Heart right ventricle (tissue), 16 donors: ENCODE data around the gene TH. TPM values are rescaled to one million over a fixed set of nuclear protein-coding genes. Genes with fewer than 3 reads are reported as not detected.

Experiments
- ATAC-seq, 8 donors: fragments of 200-7000 bp; cut with Tn5 transposase; one replicate each; pipeline ENCODE4 v1.9.1; 2020; ENCODE audit warnings: mild to moderate bottlenecking in 8 of 8, moderate library complexity in 8 of 8, moderate number of reproducible peaks in 1 of 8
- DNase-seq, 2 donors: peaks; one replicate each; pipeline ENCODE4 v3.0.0-alpha.2; 2020
- H3K27ac ChIP-seq, 10 donors: fragments of 200-600 bp; sonication (generic) in 2 of 10; one replicate each; pipeline versions ENCODE4 v1.5.0 to v1.8.0; 2020 to 2022; ENCODE audit warnings: mild to moderate bottlenecking in 3 of 10
- H3K27me3 ChIP-seq, 7 donors: fragments of 200-600 bp; one replicate each; pipeline ENCODE4 v1.8.0; 2021 to 2022; ENCODE audit warnings: mild to moderate bottlenecking in 2 of 7
- H3K36me3 ChIP-seq, 9 donors: fragments of 200-600 bp; sonication (generic) in 1 of 9; one replicate each; pipeline versions ENCODE4 v1.5.0 to v1.8.0; 2020 to 2022; ENCODE audit warnings: mild to moderate bottlenecking in 2 of 9
- H3K4me1 ChIP-seq, 9 donors: fragments of 200-600 bp; sonication (generic) in 1 of 9; one replicate each; pipeline versions ENCODE4 v1.5.0 to v1.8.0; 2020 to 2022; ENCODE audit warnings: mild to moderate bottlenecking in 4 of 9
- H3K4me3 ChIP-seq, 10 donors: fragments of 200-600 bp; sonication (generic) in 2 of 10; one replicate each; pipeline versions ENCODE4 v1.5.0 to v1.8.0; 2020 to 2022; ENCODE audit warnings: mild to moderate bottlenecking in 7 of 10, moderate library complexity in 2 of 10
- H3K9me3 ChIP-seq, 11 donors: fragments of 200-600 bp in 10 of 11; sonication (generic) in 2 of 11; one replicate each; pipeline versions ENCODE4 v1.5.0 to v1.8.0; 2013 to 2022; ENCODE audit warnings: mild to moderate bottlenecking in 2 of 11, control low read depth in 1 of 11, moderate library complexity in 1 of 11
- CTCF ChIP-seq, 9 donors: fragments of 200-600 bp; sonication (generic) in 2 of 9; IDR thresholded peaks; one replicate each; pipeline versions ENCODE4 v1.5.0 to v1.8.0; 2021 to 2022; ENCODE audit warnings: antibody characterized with exemption in 9 of 9, mild to moderate bottlenecking in 5 of 9, moderate library complexity in 1 of 9
- WGBS, 2 donors: extraction: QIAGEN DNeasy Blood & Tissue Kit; methylation state at CpG; one replicate each; pipeline ENCODE4 v1.1.7; 2013; ENCODE audit warnings: inconsistent platforms in 1 of 2; 5-methylcytosine and 5-hydroxymethylcytosine counted together
- intact Hi-C, 10 donors: fragments of 100-400 bp; cut with DNase I; formaldehyde crosslinking; loops; one replicate each; pipeline versions ENCODE4 v1.11.1 to v1.14.2; 2022
- polyA plus RNA-seq, 2 donors: library from polyadenylated mRNA; stranded (reverse); fragments of 200-250 nt; gene quantifications; one replicate each; pipeline ENCODE4 v1.2.3, GENCODE V29; 2013
- total RNA-seq, 10 donors: library from RNA; stranded (reverse); fragmentation: NEBNext Ultra II Directional in 3 of 10; extraction: Animal tissue kit (Norgen Biotek cat#: 25700) in 3 of 10; gene quantifications; one replicate each; pipeline versions ENCODE4 v1.2.1 to v1.2.4, GENCODE V29; 2021 to 2023
- donor health status: Arrhythmogenic right ventricular cardiomyopathy.
- donor health status: ischemic (EF 13 %, LVEDD 7.1; RV severe dilation, severe dysfunction).
- donor health status: healthy with polysubstance abuse.
- donor health status: DM: no; HTN: yes; CAD: no.
- donor health status: DM: no; HTN: no; CAD: no.
- donor health status: ischemic (EF 25% LVEDD 6.9; RV normal size, moderate dysfunction).
- donor health status: ischemic (EF 25% LVEDD 5.7; RV mildly dilated, moderate dysfunction).
- donor health status: healthy.
- donor health status: DM: yes; HTN: yes; CAD: no.
- donor health status: Ischemic cardiomyopathy.
- donor health status: ischemic (EF 35%, LVEDD 5.7; RV mildly dilated, moderate dysfunction).
- donor health status: nonischemic (EF 11% LVEDD 7.7; RV severe dilation, severe dysfunction).
- donor health status: DM: yes; HTN: yes; CAD: no.
- donor health status: PGD.
- donor health status: ischemic (EF 29% LVEDD 5.4; RV normal size, mild dysfunction).
- donor health status: nonischemic (EF 23%, LVEDD 6.1; RV moderate dilation, normal function).

Gene TH
- total and polyA plus RNA-seq, 12 donors = 0.14 to 0.15 TPM; not detected in 10

DNA sequence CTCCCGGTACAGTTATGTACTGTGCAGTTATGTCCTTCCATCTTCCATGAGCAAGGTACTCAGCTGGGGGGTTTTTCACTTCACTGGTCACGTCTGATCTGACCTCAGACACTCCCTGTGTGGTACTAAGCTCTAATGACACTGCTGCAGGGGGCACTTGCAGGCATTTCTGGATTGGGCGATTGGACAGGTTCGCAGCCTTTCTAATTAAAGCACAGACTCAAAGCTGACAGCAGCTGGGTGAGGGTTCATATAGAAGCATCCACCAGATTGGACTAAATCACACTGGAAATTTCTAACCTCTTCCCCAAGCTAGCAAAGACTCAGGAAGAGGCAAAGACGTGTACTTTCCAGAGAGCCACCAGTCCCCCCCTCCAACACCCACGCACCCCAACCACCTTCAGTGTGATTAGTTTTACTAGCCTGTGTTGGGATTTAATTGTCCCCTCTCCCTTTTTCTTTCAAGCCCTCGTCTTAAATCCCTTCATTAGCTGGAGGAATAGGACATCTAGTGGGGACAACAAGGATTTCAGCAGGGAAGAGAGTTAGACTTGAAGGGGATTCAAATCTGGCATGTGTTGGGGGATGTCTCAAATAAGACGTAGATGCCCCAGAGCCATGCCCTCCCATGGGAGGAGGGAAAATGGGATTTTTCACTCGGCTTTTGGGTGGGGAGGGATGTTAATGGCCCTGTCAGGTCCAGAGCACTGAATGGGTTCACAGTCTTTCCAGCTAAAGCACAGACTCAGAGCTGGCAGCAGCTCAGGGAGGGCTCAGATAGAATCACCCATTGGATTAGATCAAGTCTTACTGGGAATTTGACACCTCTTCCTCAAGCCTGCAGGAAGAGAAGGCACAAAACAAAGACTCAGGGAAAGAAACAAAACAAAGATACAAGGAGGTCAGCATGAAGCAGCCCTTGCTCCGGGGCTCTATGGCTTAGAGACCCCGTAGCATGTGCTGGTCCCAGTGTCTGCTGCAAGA lies 21.5 kb downstream of the TH start:
- Histone ChIP-seq H3K4me3 (no peak overlapping the region), H3K27ac (no peak overlapping the region), H3K36me3 (no peaks in the 10 kb centered on the region), H3K27me3 (peaks cover 17 to 67% (median 59%) of the 10 kb centered on the region in 7 donors), H3K9me3 (no peaks in the 10 kb centered on the region), H3K4me1 (peaks cover 3 to 8% (median 6%) of the 10 kb centered on the region in 9 donors)
- ATAC-seq (no peak), DNase-seq (no peak)
- TF ChIP-seq CTCF (IDR thresholded peaks at IDR 0.05) = peak; percentile 7 to 63 (median 54)
- 24 to 25% methylated on average over 11 of the region's 11 CpGs for WGBS, 2 donors
- intact Hi-C loops = loop anchor here (2.0 to 10.0 kb wide), 12 partner anchors 228 to 505 kb away; partner anchors contain the start of genes TNNI2 (in 2 of the 10) and KRTAP5-6 (in 1 of the 10)

- TF ChIP-seq CTCF (IDR thresholded peaks at IDR 0.05) = no peak
- peaks cover 23 to 68% (median 66%) of the 10 kb centered on the region in 7 donors for H3K27me3 ChIP-seq
- WGBS, 2 donors = 60 to 71% methylated on average over 8 of the region's 8 CpGs
- no peaks in the 10 kb centered on the region for H3K9me3 ChIP-seq
- H3K27ac ChIP-seq = no peak overlapping the region
- H3K36me3 ChIP-seq = no peaks in the 10 kb centered on the region
- DNase-seq (no peak), ATAC-seq (no peak)
- intact Hi-C loops = loop anchor here in 1 of 10 donors (10.0 kb wide), 1 partner anchor 265 kb away; no protein-coding TSS in a partner anchor
- no peak overlapping the region for H3K4me3 ChIP-seq
- H3K4me1 ChIP-seq = peaks cover 3 to 11% (median 6%) of the 10 kb centered on the region in 9 donors
Measured at GRCh38 chr11:2149460-2149859, 22.2 kb downstream of the TH start.

DNA sequence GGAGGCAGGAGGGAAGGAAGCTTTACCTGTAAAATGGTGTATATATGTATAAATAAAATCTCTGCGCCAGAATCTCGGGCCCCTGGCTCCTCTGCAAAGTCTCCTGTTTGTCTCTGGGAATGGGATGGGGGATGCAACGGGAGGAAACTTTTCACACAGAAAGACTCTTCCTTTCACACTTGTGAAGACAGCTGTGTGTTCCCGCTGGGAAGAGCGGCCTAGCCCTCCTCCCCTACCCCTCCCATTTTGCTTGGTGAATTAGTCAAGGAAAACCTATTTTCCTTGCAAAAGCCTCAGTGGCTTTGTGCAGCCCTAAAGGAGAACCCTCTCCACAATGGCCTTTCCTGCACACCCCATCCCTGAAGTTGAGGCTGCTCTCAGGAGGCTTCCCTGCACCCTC lies 23.0 kb downstream of the TH start:
- DNase-seq (no peak), ATAC-seq (no peak)
- intact Hi-C loops = loop anchor here in 1 of 10 donors (10.0 kb wide), 1 partner anchor 264 kb away; no protein-coding TSS in a partner anchor
- Histone ChIP-seq H3K9me3 (no peaks in the 10 kb centered on the region), H3K4me3 (no peak overlapping the region), H3K36me3 (no peaks in the 10 kb centered on the region), H3K4me1 (peaks cover 7 to 19% (median 15%) of the 10 kb centered on the region in 9 donors), H3K27me3 (peaks cover 32 to 77% (median 75%) of the 10 kb centered on the region in 7 donors), H3K27ac (no peak overlapping the region)
- 49% methylated on average over 5 of the region's 5 CpGs for WGBS, 2 donors
- TF ChIP-seq CTCF (IDR thresholded peaks at IDR 0.05) = no peak

GRCh38 chr11:2147391-2147790 lies 24.2 kb downstream of the TH start:
- Histone ChIP-seq H3K27ac (no peak overlapping the region), H3K4me3 (no peak overlapping the region), H3K27me3 (peaks cover 32 to 89% (median 87%) of the 10 kb centered on the region in 7 donors), H3K9me3 (no peaks in the 10 kb centered on the region), H3K36me3 (no peaks in the 10 kb centered on the region), H3K4me1 (peaks cover 7 to 23% (median 15%) of the 10 kb centered on the region in 9 donors)
- no peak for TF ChIP-seq CTCF (IDR thresholded peaks at IDR 0.05)
- DNase-seq = no peak
- 44 to 49% methylated on average over 11 of the region's 11 CpGs for WGBS, 2 donors
- ATAC-seq = no peak
- intact Hi-C loops = loop anchor here in 1 of 10 donors (10.0 kb wide), 1 partner anchor 263 kb away; no protein-coding TSS in a partner anchor
